ENCODE measurements around the gene DMBX1. TPM values are rescaled to one million over a fixed set of nuclear protein-coding genes. Genes with fewer than 3 reads are reported as not detected.

Gene DMBX1
- polyA plus RNA-seq, 1 of the 3 experiments (the other 2 are of a cell fraction): not detected

GRCh38 chr1:46481961-46482360 is 7.7 kb upstream of the DMBX1 start:
- POLR2A ChIA-PET: no interaction called here
- Histone ChIP-seq H3K4me3 (ENCODE audit: low read depth in 2 of 2, low read length in 1 of 2) (no peak overlapping the region), H3K36me3 (replicated peaks in 1 of 2; ENCODE audit: control insufficient read depth in 1 of 2, insufficient read depth in 2 of 2, low read length in 1 of 2) (no peaks in the 10 kb centered on the region), H3K4me1 (ENCODE audit: control insufficient read depth in 1 of 2, insufficient read depth in 2 of 2, low read depth in 1 of 2, low read length in 1 of 2) (no peaks in the 10 kb centered on the region), H3K9me3 (no peaks in the 10 kb centered on the region), H3K9ac (no peak overlapping the region), H3K27ac (ENCODE audit: low read depth in 2 of 2, low read length in 1 of 2) (no peak overlapping the region), H3K4me2 (no peak overlapping the region), H3K9me2 (no peaks in the 10 kb centered on the region), H3K79me2 (ENCODE audit: insufficient read depth) (no peaks in the 10 kb centered on the region), H2AFZ (ENCODE audit: low read depth) (no peak overlapping the region), H3K27me3 (ENCODE audit: insufficient read depth) (no peaks in the 10 kb centered on the region; the same call in 1 of the 2 replicates), H4K20me1 (ENCODE audit: insufficient read depth) (no peaks in the 10 kb centered on the region), H3F3A (replicated peaks; ENCODE audit: insufficient read depth) (no peaks in the 10 kb centered on the region)
- CTCF ChIA-PET: interaction anchor here (0.7 to 4.6 kb wide), 7 partner anchors 8 to 48 kb away, joined by 3 to 33 read pairs (median 5); no protein-coding TSS in a partner anchor
- DNase-seq: no peak
- 52% methylated on average over 4 of the region's 4 CpGs for WGBS (ENCODE audit: low lambda C conversion rate)
- TF ChIP-seq ZBTB33 (IDR thresholded peaks at IDR 0.05; ENCODE audit: borderline replicate concordance, low read depth) (no peak), GABPA (IDR thresholded peaks at IDR 0.05; ENCODE audit: low read depth) (no peak), NRF1 (IDR thresholded peaks at IDR 0.05; ENCODE audit: low read depth, low read length) (no peak), PBX3 (IDR thresholded peaks at IDR 0.05) (no peak)

GRCh38 chr1:46483589-46483988 is 6.0 kb upstream of the DMBX1 start:
- 87% methylated on average over 8 of the region's 12 CpGs for WGBS (ENCODE audit: low lambda C conversion rate)
- TF ChIP-seq MAX (IDR thresholded peaks at IDR 0.05; ENCODE audit: low read depth): no peak
- TF ChIP-seq RFX5 (IDR thresholded peaks at IDR 0.05; ENCODE audit: low read length): no peak
- TF ChIP-seq REST (IDR thresholded peaks at IDR 0.05; ENCODE audit: low read depth, low read length): no peak
- TF ChIP-seq GATA2 (CRISPR knock-in tag; IDR thresholded peaks at IDR 0.05): no peak
- TF ChIP-seq NFIC (IDR thresholded peaks at IDR 0.05; ENCODE audit: borderline replicate concordance): no peak
- no peak for TF ChIP-seq USF1 (IDR thresholded peaks at IDR 0.05; ENCODE audit: borderline replicate concordance, low read depth)
- no peak for TF ChIP-seq ZBTB33 (IDR thresholded peaks at IDR 0.05; ENCODE audit: borderline replicate concordance, low read depth)
- no peak for TF ChIP-seq TEAD4 (IDR thresholded peaks at IDR 0.05; ENCODE audit: borderline replicate concordance, insufficient read depth)
- Histone ChIP-seq H4K20me1 (ENCODE audit: insufficient read depth) (no peaks in the 10 kb centered on the region), H3K9me2 (no peaks in the 10 kb centered on the region), H3K27me3 (ENCODE audit: insufficient read depth) (peaks cover 12% of the 10 kb centered on the region), H3K4me1 (ENCODE audit: control insufficient read depth in 1 of 2, insufficient read depth in 2 of 2, low read depth in 1 of 2, low read length in 1 of 2) (no peaks in the 10 kb centered on the region), H3K4me3 (ENCODE audit: low read depth in 2 of 2, low read length in 1 of 2) (no peak overlapping the region), H2AFZ (ENCODE audit: low read depth) (no peak overlapping the region), H3K27ac (ENCODE audit: low read depth in 2 of 2, low read length in 1 of 2) (no peak overlapping the region), H3K36me3 (replicated peaks in 1 of 2; ENCODE audit: control insufficient read depth in 1 of 2, insufficient read depth in 2 of 2, low read length in 1 of 2) (no peaks in the 10 kb centered on the region), H3K9me3 (no peaks in the 10 kb centered on the region), H3K9ac (no peak overlapping the region), H3F3A (replicated peaks; ENCODE audit: insufficient read depth) (no peaks in the 10 kb centered on the region), H3K4me2 (no peak overlapping the region), H3K79me2 (ENCODE audit: insufficient read depth) (no peaks in the 10 kb centered on the region)
- DNase-seq: no peak
- CTCF ChIA-PET: interaction anchor here (0.9 to 4.6 kb wide), 5 partner anchors 12 to 50 kb away, joined by 3 to 33 read pairs (median 4); no protein-coding TSS in a partner anchor
- POLR2A ChIA-PET: no interaction called here
